ENCODE results near the gene ASB2. TPM values are rescaled to one million over a fixed set of nuclear protein-coding genes. Genes with fewer than 3 reads are reported as not detected.

The ASB2 gene
- polyA plus RNA-seq, 1 of the 3 experiments (the other 2 are of a cell fraction), result 0.15 TPM

DNA sequence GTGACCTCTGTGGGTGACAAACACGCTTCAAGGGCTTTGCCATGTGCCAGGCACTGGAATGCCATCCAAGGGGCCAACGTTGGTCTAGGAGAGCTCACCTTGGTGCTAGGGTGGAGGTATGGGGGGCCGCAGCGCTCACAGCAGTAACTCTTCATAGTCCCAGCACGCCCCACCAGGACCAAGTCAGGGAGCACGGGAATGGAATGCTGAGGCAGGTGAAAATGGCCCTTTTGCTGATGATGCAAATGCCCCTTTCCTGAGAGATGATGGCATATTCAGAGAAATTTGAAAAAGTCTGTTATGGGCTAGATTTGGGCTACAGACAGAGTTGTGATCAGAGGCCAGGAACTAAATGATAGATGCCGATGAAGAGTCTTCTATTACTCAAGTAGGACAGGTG, 59.2 kb downstream of the ASB2 start:
- H3K36me3 ChIP-seq (replicated peaks in 1 of 2; ENCODE audit: control insufficient read depth in 1 of 2, insufficient read depth in 2 of 2, low read length in 1 of 2), result no peaks in the 10 kb centered on the region
- no peak overlapping the region for H2AFZ ChIP-seq (ENCODE audit: low read depth)
- no peaks in the 10 kb centered on the region for H3F3A ChIP-seq (replicated peaks; ENCODE audit: insufficient read depth)
- WGBS (ENCODE audit: low lambda C conversion rate), result 40% methylated on average over 6 of the region's 7 CpGs
- no peak overlapping the region for H3K27ac ChIP-seq (ENCODE audit: low read depth in 2 of 2, low read length in 1 of 2)
- H3K27me3 ChIP-seq (ENCODE audit: insufficient read depth), result no peaks in the 10 kb centered on the region
- no peaks in the 10 kb centered on the region for H3K9me3 ChIP-seq
- no peak overlapping the region for H3K4me3 ChIP-seq (ENCODE audit: low read depth in 2 of 2, low read length in 1 of 2)
- H3K9ac ChIP-seq, result no peak overlapping the region
- ChIA-PET CTCF (interaction anchor here (1.0 to 2.1 kb wide), 4 partner anchors 10 to 23 kb away, joined by 3 to 5 read pairs (median 4); partner anchors contain the start of gene FAM181A), POLR2A (no interaction called here)
- TF ChIP-seq CHD2 (IDR thresholded peaks at IDR 0.05; ENCODE audit: low read length, partially characterized antibody), result no peak
- TF ChIP-seq USF1 (IDR thresholded peaks at IDR 0.05; ENCODE audit: borderline replicate concordance, low read depth), result no peak
- TF ChIP-seq SMC3 (IDR thresholded peaks at IDR 0.05; ENCODE audit: low read depth, low read length), result no peak
- no peaks in the 10 kb centered on the region for H3K79me2 ChIP-seq (ENCODE audit: insufficient read depth)
- H3K4me1 ChIP-seq (ENCODE audit: control insufficient read depth in 1 of 2, insufficient read depth in 2 of 2, low read depth in 1 of 2, low read length in 1 of 2), result no peaks in the 10 kb centered on the region
- H4K20me1 ChIP-seq (ENCODE audit: insufficient read depth), result no peaks in the 10 kb centered on the region
- no peak for DNase-seq
- H3K4me2 ChIP-seq, result no peak overlapping the region
- H3K9me2 ChIP-seq, result no peaks in the 10 kb centered on the region

- H4K20me1 ChIP-seq (ENCODE audit: insufficient read depth), result no peaks in the 10 kb centered on the region
- no peaks in the 10 kb centered on the region for H3K79me2 ChIP-seq (ENCODE audit: insufficient read depth)
- ChIA-PET POLR2A (no interaction called here), CTCF (no interaction called here)
- no peaks in the 10 kb centered on the region for H3K9me2 ChIP-seq
- no peaks in the 10 kb centered on the region for H3F3A ChIP-seq (replicated peaks; ENCODE audit: insufficient read depth)
- H2AFZ ChIP-seq (ENCODE audit: low read depth), result no peak overlapping the region
- no peaks in the 10 kb centered on the region for H3K36me3 ChIP-seq (replicated peaks in 1 of 2; ENCODE audit: control insufficient read depth in 1 of 2, insufficient read depth in 2 of 2, low read length in 1 of 2)
- TF ChIP-seq NFIC (IDR thresholded peaks at IDR 0.05; ENCODE audit: borderline replicate concordance), result no peak
- no peak for TF ChIP-seq MXI1 (IDR thresholded peaks at IDR 0.05; ENCODE audit: low read depth, low read length)
- TF ChIP-seq, protein P1, sequence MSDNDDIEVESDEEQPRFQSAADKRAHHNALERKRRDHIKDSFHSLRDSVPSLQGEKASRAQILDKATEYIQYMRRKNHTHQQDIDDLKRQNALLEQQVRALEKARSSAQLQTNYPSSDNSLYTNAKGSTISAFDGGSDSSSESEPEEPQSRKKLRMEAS (IDR thresholded peaks at IDR 0.05; ENCODE audit: low read depth), result no peak
- no peak for TF ChIP-seq IRF3 (IDR thresholded peaks at IDR 0.05; ENCODE audit: low read depth, low read length)
- no peak for TF ChIP-seq FOXJ3 (CRISPR knock-in tag; IDR thresholded peaks at IDR 0.05)
- TF ChIP-seq RCOR1 (IDR thresholded peaks at IDR 0.05; ENCODE audit: low read length), result no peak
- TF ChIP-seq TEAD4 (IDR thresholded peaks at IDR 0.05; ENCODE audit: borderline replicate concordance, insufficient read depth), result no peak
- no peak for TF ChIP-seq USF1 (IDR thresholded peaks at IDR 0.05; ENCODE audit: borderline replicate concordance, low read depth)
- TF ChIP-seq, protein P2, sequence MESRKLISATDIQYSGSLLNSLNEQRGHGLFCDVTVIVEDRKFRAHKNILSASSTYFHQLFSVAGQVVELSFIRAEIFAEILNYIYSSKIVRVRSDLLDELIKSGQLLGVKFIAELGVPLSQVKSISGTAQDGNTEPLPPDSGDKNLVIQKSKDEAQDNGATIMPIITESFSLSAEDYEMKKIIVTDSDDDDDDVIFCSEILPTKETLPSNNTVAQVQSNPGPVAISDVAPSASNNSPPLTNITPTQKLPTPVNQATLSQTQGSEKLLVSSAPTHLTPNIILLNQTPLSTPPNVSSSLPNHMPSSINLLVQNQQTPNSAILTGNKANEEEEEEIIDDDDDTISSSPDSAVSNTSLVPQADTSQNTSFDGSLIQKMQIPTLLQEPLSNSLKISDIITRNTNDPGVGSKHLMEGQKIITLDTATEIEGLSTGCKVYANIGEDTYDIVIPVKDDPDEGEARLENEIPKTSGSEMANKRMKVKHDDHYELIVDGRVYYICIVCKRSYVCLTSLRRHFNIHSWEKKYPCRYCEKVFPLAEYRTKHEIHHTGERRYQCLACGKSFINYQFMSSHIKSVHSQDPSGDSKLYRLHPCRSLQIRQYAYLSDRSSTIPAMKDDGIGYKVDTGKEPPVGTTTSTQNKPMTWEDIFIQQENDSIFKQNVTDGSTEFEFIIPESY (IDR thresholded peaks at IDR 0.05; ENCODE audit: borderline replicate concordance, low read depth), result no peak
- TF ChIP-seq, protein P3, sequence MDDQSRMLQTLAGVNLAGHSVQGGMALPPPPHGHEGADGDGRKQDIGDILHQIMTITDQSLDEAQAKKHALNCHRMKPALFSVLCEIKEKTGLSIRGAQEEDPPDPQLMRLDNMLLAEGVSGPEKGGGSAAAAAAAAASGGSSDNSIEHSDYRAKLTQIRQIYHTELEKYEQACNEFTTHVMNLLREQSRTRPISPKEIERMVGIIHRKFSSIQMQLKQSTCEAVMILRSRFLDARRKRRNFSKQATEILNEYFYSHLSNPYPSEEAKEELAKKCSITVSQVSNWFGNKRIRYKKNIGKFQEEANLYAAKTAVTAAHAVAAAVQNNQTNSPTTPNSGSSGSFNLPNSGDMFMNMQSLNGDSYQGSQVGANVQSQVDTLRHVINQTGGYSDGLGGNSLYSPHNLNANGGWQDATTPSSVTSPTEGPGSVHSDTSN (IDR thresholded peaks at IDR 0.05), result no peak
- no peak for TF ChIP-seq EP300 (IDR thresholded peaks at IDR 0.05; ENCODE audit: borderline replicate concordance in 1 of 2, low read depth in 1 of 2, low read length in 1 of 2)
- no peak for TF ChIP-seq ELF1 (IDR thresholded peaks at IDR 0.05)
- no peak for TF ChIP-seq SIN3A (IDR thresholded peaks at IDR 0.05; ENCODE audit: borderline replicate concordance, low read depth, low read length)
- TF ChIP-seq SMC3 (IDR thresholded peaks at IDR 0.05; ENCODE audit: low read depth, low read length), result no peak
- TF ChIP-seq TAF1 (IDR thresholded peaks at IDR 0.05; ENCODE audit: borderline replicate concordance, low read depth, low read length), result no peak
- no peak for TF ChIP-seq CTCF (IDR thresholded peaks at IDR 0.05)
- TF ChIP-seq MEF2A (IDR thresholded peaks at IDR 0.05; ENCODE audit: borderline replicate concordance, low read depth), result no peak
- H3K4me3 ChIP-seq (ENCODE audit: low read depth in 2 of 2, low read length in 1 of 2), result no peak overlapping the region
- no peaks in the 10 kb centered on the region for H3K27me3 ChIP-seq (ENCODE audit: insufficient read depth)
- WGBS (ENCODE audit: low lambda C conversion rate), result 40% methylated on average over 3 of the region's 3 CpGs
- H3K4me1 ChIP-seq (ENCODE audit: control insufficient read depth in 1 of 2, insufficient read depth in 2 of 2, low read depth in 1 of 2, low read length in 1 of 2), result no peaks in the 10 kb centered on the region
- H3K4me2 ChIP-seq, result no peak overlapping the region
- no peak overlapping the region for H3K9ac ChIP-seq
- no peak for DNase-seq
- H3K27ac ChIP-seq (ENCODE audit: low read depth in 2 of 2, low read length in 1 of 2), result no peak overlapping the region
- H3K9me3 ChIP-seq, result no peaks in the 10 kb centered on the region
These were observed 59.9 kb downstream of the ASB2 start for GRCh38 chr14:93916498-93916897.

Measured in SK-N-SH (cell line).